PC-3 (cell line): Measurements from ENCODE around the gene NSMCE1. TPM values are rescaled to one million over a fixed set of nuclear protein-coding genes. Genes with fewer than 3 reads are reported as not detected.
"Not testable (repeated sequence)": the region's sequence is repeated elsewhere in the genome, so short reads cannot be mapped to it uniquely, and the experiment has no call there.

Experiments
- ATAC-seq: fragments of 200-7000 bp; cut with Tn5 transposase; 2 replicates; pipeline ENCODE4 v1.9.1; 2020; ENCODE audit warnings: mild to moderate bottlenecking, moderate library complexity
- BruUV-seq: library from RNA; stranded (reverse); fragments of 400-500 nt; replicated peaks from 2 replicates; lab custom pipeline; 2021; lab: Mats Ljungman, UMichigan
- CTCF ChIA-PET: fragments of 300-600 bp; sonication (Branson Sonifier 250); formaldehyde crosslinking; loops from one replicate; lab custom pipeline; 2022; ENCODE audit warnings: antibody characterized with exemption; lab: Charles Lee
- POLR2A ChIA-PET: fragments of 300-600 bp; sonication (Branson Sonifier 250); formaldehyde crosslinking; loops from one replicate; lab custom pipeline; 2022; ENCODE audit warnings: antibody characterized with exemption; ENCODE audit not compliant: unreplicated experiment; lab: Charles Lee
- DNase-seq: peaks from one replicate; pipeline ENCODE4 v3.0.0-alpha.2; 2015
- H2AFZ ChIP-seq: fragments of 300-600 bp; sonication (generic); 2 replicates; pipeline ENCODE4 v1.6.0; 2016; ENCODE audit warnings: antibody characterized with exemption, low read length
- H3F3A ChIP-seq: fragments of 300-600 bp; sonication (generic); one replicate; pipeline ENCODE4 v1.6.0; 2017; ENCODE audit warnings: antibody characterized with exemption, low read length, control low read depth, mild to moderate bottlenecking; ENCODE audit not compliant: unreplicated experiment
- H3K27ac ChIP-seq: fragments of 300-600 bp; sonication (generic); 2 replicates; pipeline ENCODE4 v1.5.1; 2016; ENCODE audit warnings: mild to moderate bottlenecking, low read length
- H3K27me3 ChIP-seq: fragments of 300-600 bp; sonication (generic); 2 replicates; pipeline ENCODE4 v1.6.1; 2016; ENCODE audit warnings: low read length, mixed read lengths
- H3K36me3 ChIP-seq: fragments of 300-600 bp; sonication (generic); 2 replicates; pipeline ENCODE4 v1.6.1; 2016; ENCODE audit warnings: low read depth, mixed run types, low read length, mixed read lengths
- H3K4me1 ChIP-seq: fragments of 300-600 bp; sonication (generic); 2 replicates; pipeline ENCODE4 v1.5.1; 2016; ENCODE audit warnings: low read length; ENCODE audit not compliant: insufficient read depth
- H3K4me2 ChIP-seq: fragments of 300-600 bp; sonication (generic); 2 replicates; pipeline ENCODE4 v1.6.0; 2016; ENCODE audit warnings: low read length
- H3K4me3 ChIP-seq: fragments of 300-600 bp; sonication (generic); 2 replicates; pipeline ENCODE4 v1.5.1; 2016; ENCODE audit warnings: mild to moderate bottlenecking, low read length, mixed read lengths
- H3K79me2 ChIP-seq: fragments of 300-600 bp; sonication (generic); 2 replicates; pipeline ENCODE4 v1.6.1; 2017; ENCODE audit warnings: low read length, mixed read lengths
- H3K9ac ChIP-seq: fragments of 300-600 bp; sonication (generic); 2 replicates; pipeline ENCODE4 v1.6.0; 2016; ENCODE audit warnings: mild to moderate bottlenecking, low read length
- H3K9me2 ChIP-seq: fragments of 300-600 bp; sonication (generic); replicated peaks from 2 replicates; pipeline ENCODE4 v1.6.1; 2016; ENCODE audit warnings: mixed run types, low read length, mixed read lengths
- H3K9me3 ChIP-seq: fragments of 300-600 bp; sonication (generic); 2 replicates; pipeline ENCODE4 v1.6.1; 2016; ENCODE audit warnings: low read length, mixed read lengths
- H4K20me1 ChIP-seq: fragments of 300-600 bp; sonication (generic); 2 replicates; pipeline ENCODE4 v1.6.1; 2016; ENCODE audit warnings: low read length, mixed read lengths
- EZH2 ChIP-seq: fragments of 300-600 bp; sonication (generic); IDR thresholded peaks from one replicate; pipeline ENCODE4 v1.6.1; 2017; ENCODE audit warnings: antibody characterized with exemption, mild to moderate bottlenecking, low read length; ENCODE audit not compliant: unreplicated experiment
- EZH2phosphoT487 ChIP-seq: fragments of 300-600 bp; sonication (generic); IDR thresholded peaks from 2 replicates; pipeline ENCODE4 v1.6.1; 2018; ENCODE audit warnings: mild to moderate bottlenecking, antibody characterized with exemption, low read length, borderline replicate concordance
- intact Hi-C: fragments of 100-400 bp; cut with micrococcal nuclease; formaldehyde crosslinking; loops from 2 replicates; pipeline ENCODE4 v1.9.0; 2023
- total RNA-seq: library from RNA; depleted of rRNA; stranded (reverse); fragments of >200 nt; gene quantifications from 2 replicates; pipeline ENCODE4 v1.2.3, GENCODE V29; 2014
- TF ChIP-seq, protein P1 (sequence below): fragments of 300-600 bp; sonication (generic); conservative IDR thresholded peaks from 2 replicates; pipeline ENCODE4 v1.5.1; 2017; ENCODE audit warnings: antibody characterized with exemption, low read depth, mild to moderate bottlenecking, low read length

Gene NSMCE1
- total RNA-seq, 1 experiment from 2014 or later: 32.5 TPM

DNA sequence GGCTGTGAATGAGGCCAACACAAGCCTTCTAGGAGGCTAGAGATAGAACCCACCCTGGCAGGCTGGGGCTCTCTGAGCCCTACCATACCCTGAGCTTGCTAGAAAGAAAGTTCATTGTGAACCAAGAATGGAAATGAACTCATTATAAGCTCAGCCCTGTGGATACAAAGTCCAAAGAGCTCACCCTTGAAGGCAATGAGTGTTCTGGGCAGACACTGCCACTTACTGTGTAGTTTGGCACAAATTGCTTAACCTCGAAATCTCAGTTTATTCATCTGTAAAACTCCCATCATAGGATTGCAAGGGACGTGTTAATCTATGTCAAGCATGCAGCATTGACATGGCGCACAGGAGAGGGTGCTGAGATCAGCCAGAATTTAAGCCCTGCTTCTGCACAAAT, 59.8 kb downstream of the NSMCE1 start:
- BruUV-seq: no TSS peak
- no peak overlapping the region for H3K9ac ChIP-seq
- no peak overlapping the region for H2AFZ ChIP-seq
- H3K4me3 ChIP-seq: no peak overlapping the region
- H3K27ac ChIP-seq: no peak overlapping the region
- CTCF ChIA-PET: no interaction called here
- POLR2A ChIA-PET: no interaction called here
- no peaks in the 10 kb centered on the region for H3F3A ChIP-seq
- no peak for TF ChIP-seq EZH2phosphoT487
- no peak for TF ChIP-seq EZH2
- TF ChIP-seq, protein P1, sequence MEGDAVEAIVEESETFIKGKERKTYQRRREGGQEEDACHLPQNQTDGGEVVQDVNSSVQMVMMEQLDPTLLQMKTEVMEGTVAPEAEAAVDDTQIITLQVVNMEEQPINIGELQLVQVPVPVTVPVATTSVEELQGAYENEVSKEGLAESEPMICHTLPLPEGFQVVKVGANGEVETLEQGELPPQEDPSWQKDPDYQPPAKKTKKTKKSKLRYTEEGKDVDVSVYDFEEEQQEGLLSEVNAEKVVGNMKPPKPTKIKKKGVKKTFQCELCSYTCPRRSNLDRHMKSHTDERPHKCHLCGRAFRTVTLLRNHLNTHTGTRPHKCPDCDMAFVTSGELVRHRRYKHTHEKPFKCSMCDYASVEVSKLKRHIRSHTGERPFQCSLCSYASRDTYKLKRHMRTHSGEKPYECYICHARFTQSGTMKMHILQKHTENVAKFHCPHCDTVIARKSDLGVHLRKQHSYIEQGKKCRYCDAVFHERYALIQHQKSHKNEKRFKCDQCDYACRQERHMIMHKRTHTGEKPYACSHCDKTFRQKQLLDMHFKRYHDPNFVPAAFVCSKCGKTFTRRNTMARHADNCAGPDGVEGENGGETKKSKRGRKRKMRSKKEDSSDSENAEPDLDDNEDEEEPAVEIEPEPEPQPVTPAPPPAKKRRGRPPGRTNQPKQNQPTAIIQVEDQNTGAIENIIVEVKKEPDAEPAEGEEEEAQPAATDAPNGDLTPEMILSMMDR: no peak
- no peaks in the 10 kb centered on the region for H3K36me3 ChIP-seq
- no peaks in the 10 kb centered on the region for H3K9me3 ChIP-seq
- intact Hi-C loops: no loop called here
- H4K20me1 ChIP-seq: no peaks in the 10 kb centered on the region
- ATAC-seq (no peak), DNase-seq (no peak)
- peaks cover 5% of the 10 kb centered on the region; the same call in 1 of the 2 replicates for H3K4me1 ChIP-seq
- no peaks in the 10 kb centered on the region for H3K9me2 ChIP-seq
- H3K79me2 ChIP-seq: peaks cover 8% of the 10 kb centered on the region; the same call in 1 of the 2 replicates
- H3K4me2 ChIP-seq: no peak overlapping the region
- no peaks in the 10 kb centered on the region for H3K27me3 ChIP-seq

DNA sequence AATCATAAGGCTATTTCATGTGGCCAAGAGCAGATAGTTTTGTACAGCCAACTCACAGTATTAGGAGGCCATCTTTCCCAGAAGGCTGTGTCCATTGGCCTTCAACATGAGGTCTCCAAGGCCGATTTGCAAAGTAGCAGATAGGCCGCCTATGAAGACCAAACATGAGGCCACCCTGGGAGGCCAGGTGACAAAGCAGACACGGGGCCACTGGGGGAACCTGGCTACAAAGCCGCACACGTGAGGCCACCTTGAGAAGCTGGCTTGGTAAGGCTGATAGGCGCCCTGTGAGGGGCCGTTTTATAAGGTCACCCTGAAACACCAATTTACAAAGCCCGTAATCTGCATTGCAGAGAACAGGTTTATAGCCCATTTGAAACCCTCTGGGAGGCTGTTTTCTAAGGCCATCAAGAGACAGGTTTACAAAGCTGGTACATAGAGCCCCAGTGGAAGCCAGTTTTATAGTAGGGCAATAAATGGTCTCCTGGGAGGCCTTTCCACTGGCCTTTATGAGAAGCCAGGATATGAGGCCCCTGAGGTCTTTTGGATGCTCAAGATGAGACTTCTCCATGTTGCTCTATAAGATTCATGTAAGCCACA, 60.4 kb downstream of the NSMCE1 start:
- Histone ChIP-seq H3K27ac (no peak overlapping the region), H3K27me3 (no peaks in the 10 kb centered on the region), H3K9ac (no peak overlapping the region), H3K4me3 (no peak overlapping the region), H3K4me2 (no peak overlapping the region), H3K9me3 (no peaks in the 10 kb centered on the region), H3K36me3 (no peaks in the 10 kb centered on the region), H4K20me1 (no peaks in the 10 kb centered on the region), H3K79me2 (peaks cover 8% of the 10 kb centered on the region; the same call in 1 of the 2 replicates), H3K4me1 (peaks cover 5% of the 10 kb centered on the region; the same call in 1 of the 2 replicates), H2AFZ (no peak overlapping the region), H3K9me2 (no peaks in the 10 kb centered on the region), H3F3A (no peaks in the 10 kb centered on the region)
- TF ChIP-seq, protein P1: no peak
- TF ChIP-seq EZH2phosphoT487 (no peak), EZH2 (no peak)
- CTCF ChIA-PET: no interaction called here
- no TSS peak for BruUV-seq
- no peak for DNase-seq
- intact Hi-C loops: no loop called here
- POLR2A ChIA-PET: no interaction called here
- no peak for ATAC-seq

DNA sequence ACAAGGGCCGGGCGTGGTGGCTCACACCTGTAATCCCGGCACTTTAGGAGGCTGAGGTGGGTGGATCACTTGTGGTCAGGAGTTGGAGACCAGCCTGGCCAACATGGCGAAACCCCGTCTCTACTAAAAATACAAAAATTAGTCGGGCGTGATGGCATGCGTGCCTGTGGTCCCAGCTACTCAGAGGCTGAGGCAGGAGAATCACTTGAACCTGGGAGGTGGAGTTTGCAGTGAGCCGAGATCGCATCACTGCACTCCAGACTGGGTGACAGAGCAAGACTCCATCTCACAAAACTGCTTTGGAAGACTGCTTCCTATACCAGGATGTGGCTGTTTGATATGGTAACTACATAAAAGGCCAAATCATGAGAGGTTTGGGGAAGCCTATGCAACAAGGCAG, 61.5 kb downstream of the NSMCE1 start:
- H3K27me3 ChIP-seq, H3K4me2 ChIP-seq, ATAC-seq, H2AFZ ChIP-seq, H3K9me3 ChIP-seq, intact Hi-C loops, DNase-seq, POLR2A ChIA-PET, H3K27ac ChIP-seq, H3K9me2 ChIP-seq, H3K36me3 ChIP-seq, H3K9ac ChIP-seq, CTCF ChIA-PET, H3K4me3 ChIP-seq, H3F3A ChIP-seq, H3K79me2 ChIP-seq, H3K4me1 ChIP-seq, BruUV-seq, H4K20me1 ChIP-seq: not testable (repeated sequence)
